NT2/D1 (cell line): Measurements from ENCODE around the gene SLC25A13.

Experiments used
- YY1 ChIP-seq: IDR thresholded peaks from 2 replicates; pipeline ENCODE4 v1.6.1; 2011; ENCODE audit not compliant: insufficient read length, insufficient read depth
- ZNF274 ChIP-seq: IDR thresholded peaks from 2 replicates; pipeline ENCODE4 v1.6.1; 2011; ENCODE audit warnings: mild to moderate bottlenecking, low read depth, low read length

DNA sequence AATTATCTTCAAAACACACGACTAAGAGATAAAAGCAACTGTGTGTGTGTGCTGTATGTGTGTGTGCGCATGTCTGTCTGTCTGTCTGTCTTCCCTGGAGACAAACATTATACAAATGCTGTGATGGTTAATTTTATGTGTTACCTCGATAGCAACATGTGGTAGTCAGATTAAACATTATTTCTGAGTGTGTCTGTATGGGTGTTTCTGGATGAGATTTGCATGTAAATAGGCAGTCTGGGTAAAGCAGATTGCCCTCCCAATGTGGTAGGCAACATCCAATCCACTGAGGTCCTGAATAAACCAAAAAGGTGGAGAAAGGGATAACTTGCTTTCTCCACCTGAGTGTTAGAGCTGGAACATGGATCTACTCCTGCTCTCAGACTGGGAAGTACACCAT, 67.9 kb downstream of the SLC25A13 start:
- no peak for TF ChIP-seq YY1
- no peak for TF ChIP-seq ZNF274
